HepG2 (cell line): ENCODE measurements around the gene RPS5. TPM values are rescaled to one million over a fixed set of nuclear protein-coding genes. Genes with fewer than 3 reads are reported as not detected.

Source experiments
- ATAC-seq: fragments of 200-7000 bp; cut with Tn5 transposase; 3 replicates; pipeline ENCODE4 v1.9.1; 2020; ENCODE audit warnings: mild to moderate bottlenecking, moderate library complexity
- BruUV-seq: library from RNA; stranded (reverse); fragments of 400-500 nt; replicated peaks from 2 replicates; lab custom pipeline; 2021; lab: Mats Ljungman, UMichigan
- CTCF ChIA-PET: fragments of 300-600 bp; formaldehyde crosslinking; extraction: SDS; loops from one replicate; lab custom pipeline; 2021; ENCODE audit warnings: low total read pairs, inconsistent platforms, low intra/inter-chr PET ratio; lab: Yijun Ruan, JAX
- POLR2A ChIA-PET: fragments of 350-600 bp; sonication (Branson Sonifier 250); formaldehyde crosslinking; loops from one replicate; lab custom pipeline; 2020; ENCODE audit warnings: antibody characterized with exemption, inconsistent platforms; lab: Yijun Ruan, JAX
- DNase-seq: peaks from one replicate; pipeline ENCODE4 v3.0.0-alpha.2; 2015; ENCODE audit warnings: low spot score
- FAIRE-seq: peaks from 3 replicates; lab custom pipeline; 2011; peaks lifted over from hg19 to GRCh38; lab: Jason Lieb, UNC
- H2AFZ ChIP-seq: one replicate; pipeline ENCODE4 v1.6.1; 2011; ENCODE audit warnings: low read length, inconsistent platforms
- H3K27ac ChIP-seq: fragments of 300-600 bp; 3 replicates; pipeline ENCODE4 v1.8.0; 2011; ENCODE audit warnings: mixed run types, mild to moderate bottlenecking, mixed read lengths, low read length, inconsistent platforms; ENCODE audit not compliant: insufficient read depth; ENCODE audit errors: extremely low read length
- H3K27me3 ChIP-seq, 2 experiments: fragments of 200-600 bp in 1 of 2; 2 replicates in 1 of 2; 3 replicates in 1 of 2; pipeline versions ENCODE4 v1.6.0 to v1.8.0; 2011; ENCODE audit warnings: low read length in 2 of 2, mild to moderate bottlenecking in 2 of 2, moderate library complexity in 2 of 2, inconsistent platforms in 1 of 2; ENCODE audit not compliant: insufficient read depth in 2 of 2, control insufficient read depth in 1 of 2
- H3K36me3 ChIP-seq, 2 experiments: fragments of 200-600 bp in 1 of 2; replicated peaks in 1 of 2; 2 replicates in 1 of 2; 3 replicates in 1 of 2; pipeline versions ENCODE4 v1.5.1 to v1.8.0; 2011; ENCODE audit warnings: low read length in 2 of 2, inconsistent platforms in 1 of 2; ENCODE audit not compliant: insufficient read depth in 2 of 2, control insufficient read depth in 1 of 2
- H3K4me1 ChIP-seq: 2 replicates; pipeline ENCODE4 v1.5.1; 2012; ENCODE audit warnings: low read length, inconsistent platforms; ENCODE audit not compliant: insufficient read depth
- H3K4me2 ChIP-seq: 2 replicates; pipeline ENCODE4 v1.6.0; 2011; ENCODE audit warnings: low read depth, low read length, inconsistent platforms
- H3K4me3 ChIP-seq, 3 experiments: fragments of 200-600 bp in 1 of 3; sonication (generic), shearing (Covaris generic) in 1 of 3; replicated peaks in 1 of 3; 2 replicates each; pipeline ENCODE4 v1.5.1; 2011 to 2016; ENCODE audit warnings: low read length in 3 of 3, inconsistent platforms in 2 of 3, low read depth in 2 of 3, mild to moderate bottlenecking in 2 of 3, control low read depth in 1 of 3, mixed read lengths in 1 of 3; ENCODE audit not compliant: insufficient read depth in 1 of 3
- H3K79me2 ChIP-seq: one replicate; pipeline ENCODE4 v1.6.1; 2011; ENCODE audit warnings: low read length, inconsistent platforms; ENCODE audit not compliant: insufficient read depth
- H3K9ac ChIP-seq: 2 replicates; pipeline ENCODE4 v1.6.0; 2011; ENCODE audit warnings: mild to moderate bottlenecking, low read depth, low read length, inconsistent platforms; ENCODE audit not compliant: insufficient read depth
- H3K9me3 ChIP-seq: 2 replicates; pipeline ENCODE4 v1.5.1; 2012; ENCODE audit warnings: mild to moderate bottlenecking, low read length
- H4K20me1 ChIP-seq: 2 replicates; pipeline ENCODE4 v1.6.0; 2011; ENCODE audit warnings: inconsistent platforms, mild to moderate bottlenecking, low read length, moderate library complexity; ENCODE audit not compliant: insufficient read depth
- DMAP1 ChIP-seq: IDR thresholded peaks from 2 replicates; pipeline ENCODE4 v1.6.1; 2016
- FOXP1 ChIP-seq, 2 experiments: fragments of 450-650 bp in 1 of 2; IDR thresholded peaks; 2 replicates each; pipeline ENCODE4 v1.6.1; 2017 to 2018; ENCODE audit warnings: antibody characterized with exemption in 1 of 2
- GTF2F1 ChIP-seq: fragments of 150-350 bp; IDR thresholded peaks from 2 replicates; pipeline ENCODE4 v1.6.1; 2014; ENCODE audit warnings: low read length
- GZF1 ChIP-seq: sonication (generic); formaldehyde crosslinking; IDR thresholded peaks from 2 replicates; pipeline ENCODE4 v1.5.1; 2020; ENCODE audit warnings: mild to moderate bottlenecking, missing genetic modification reagents
- HMGXB4 ChIP-seq, 2 experiments: sonication (generic) in 1 of 2; formaldehyde crosslinking in 1 of 2; IDR thresholded peaks; 2 replicates each; pipeline versions ENCODE4 v1.4.0 to v1.6.1; 2018 to 2020; ENCODE audit warnings: missing genetic modification reagents in 2 of 2, borderline replicate concordance in 1 of 2, low read depth in 1 of 2, mild to moderate bottlenecking in 1 of 2, missing biosample characterization in 1 of 2
- HNRNPH1 ChIP-seq: fragments of 200-400 bp; formaldehyde crosslinking; optimal IDR thresholded peaks from 2 replicates; pipeline ENCODE3; 2017; ENCODE audit warnings: mild to moderate bottlenecking, low read depth, low read length
- HNRNPL ChIP-seq: fragments of 200-400 bp; formaldehyde crosslinking; IDR thresholded peaks from 2 replicates; pipeline ENCODE4 v1.6.1; 2017; ENCODE audit warnings: mild to moderate bottlenecking, low read depth, low read length
- MXD4 ChIP-seq: IDR thresholded peaks from 2 replicates; pipeline ENCODE4 v1.6.1; 2016; ENCODE audit warnings: mild to moderate bottlenecking, missing biosample characterization, missing genetic modification reagents
- PITX1 ChIP-seq: sonication (generic); formaldehyde crosslinking; IDR thresholded peaks from 2 replicates; pipeline ENCODE4 v1.5.1; 2020; ENCODE audit warnings: mild to moderate bottlenecking, missing genetic modification reagents
- PPARG ChIP-seq: conservative IDR thresholded peaks from 2 replicates; pipeline ENCODE4 v1.6.1; 2016; ENCODE audit warnings: missing biosample characterization, missing genetic modification reagents
- RBFOX2 ChIP-seq: fragments of 200-400 bp; formaldehyde crosslinking; IDR thresholded peaks from 2 replicates; pipeline ENCODE4 v1.6.1; 2017; ENCODE audit warnings: low read depth, mild to moderate bottlenecking, low read length
- RELA ChIP-seq: sonication (generic); formaldehyde crosslinking; IDR thresholded peaks from 2 replicates; pipeline ENCODE4 v1.4.0; 2020; ENCODE audit warnings: missing genetic modification reagents
- REST ChIP-seq, 2 experiments: IDR thresholded peaks; 2 replicates each; pipeline ENCODE4 v1.6.1; 2011 to 2012; ENCODE audit warnings: low read length in 2 of 2, borderline replicate concordance in 1 of 2, low read depth in 1 of 2, mild to moderate bottlenecking in 1 of 2, moderate library complexity in 1 of 2
- SIN3B ChIP-seq: fragments of 150-350 bp; IDR thresholded peaks from 2 replicates; pipeline ENCODE4 v1.6.1; 2014; ENCODE audit warnings: low read length
- SOX6 ChIP-seq, 2 experiments: fragments of 450-650 bp in 1 of 2; sonication (generic) in 1 of 2; formaldehyde crosslinking in 1 of 2; IDR thresholded peaks; 2 replicates each; pipeline versions ENCODE4 v1.4.0 to v1.6.1; 2017 to 2020; ENCODE audit warnings: antibody characterized with exemption in 1 of 2, mild to moderate bottlenecking in 1 of 2, missing genetic modification reagents in 1 of 2
- ZBTB42 ChIP-seq: sonication (generic); formaldehyde crosslinking; IDR thresholded peaks from 2 replicates; pipeline ENCODE4 v1.5.0; 2020; ENCODE audit warnings: mild to moderate bottlenecking, missing genetic modification reagents
- ZFX ChIP-seq: sonication (generic); formaldehyde crosslinking; IDR thresholded peaks from 2 replicates; pipeline ENCODE4 v1.4.0; 2020; ENCODE audit warnings: mild to moderate bottlenecking, low read depth, missing genetic modification reagents, moderate library complexity
- ZNF501 ChIP-seq: sonication (generic); formaldehyde crosslinking; IDR thresholded peaks from 2 replicates; pipeline ENCODE4 v1.5.1; 2020; ENCODE audit warnings: mild to moderate bottlenecking, moderate library complexity, missing genetic modification reagents
- WGBS: methylation state at CpG from one replicate; pipeline ENCODE4 v1.1.6; 2017; ENCODE audit warnings: low lambda C conversion rate; 5-methylcytosine and 5-hydroxymethylcytosine counted together
- in situ Hi-C: cut with HindIII; loops from 2 replicates; pipeline ENCODE4 v1.10.0; 2017; ENCODE audit warnings: low pct_unique_long_range_greater_than_20kb; ENCODE audit not compliant: extremely low pct_ligation_motif_present
- intact Hi-C: fragments of 100-400 bp; cut with micrococcal nuclease; formaldehyde crosslinking; loops from one replicate; pipeline ENCODE4 v1.10.0; 2022; ENCODE audit not compliant: unreplicated experiment
- polyA plus RNA-seq, 8 experiments: library from polyadenylated mRNA; depleted of rRNA in 3 of 8; stranded (reverse) in 7 of 8; unstranded in 1 of 8; fragments of >200 nt; fragmentation: Illumina TruSeq in 4 of 8; extraction: Trizol in 4 of 8; gene quantifications; 2 replicates each; pipeline versions ENCODE4 v1.2.1 to v1.2.3, GENCODE V29; 2011 to 2016; ENCODE audit warnings: low read depth in 4 of 8, missing spikeins in 1 of 8, mixed read lengths in 1 of 8; ENCODE audit not compliant: insufficient read depth in 1 of 8
- total RNA-seq, 5 experiments: library from RNA; depleted of rRNA; stranded (reverse); fragments of >200 nt; fragmentation: Illumina TruSeq; extraction: Trizol; gene quantifications; 2 replicates each; pipeline ENCODE4 v1.2.3, GENCODE V29; 2016; ENCODE audit warnings: low read depth in 1 of 5

The RPS5 gene
- total and polyA plus RNA-seq, 2 of the 13 experiments (the other 11 are each of a cell fraction or from before 2014, with no cell fraction given), result 1,544 to 4,408 TPM

- in situ Hi-C loops (no loop called here), intact Hi-C loops (no loop called here)
- WGBS, result 8% methylated on average over 16 of the region's 26 CpGs
- BruUV-seq, result TSS peak; percentile 58
- Histone ChIP-seq H3K9ac (peak within 1 kb of the TSS; percentile 62), H3K9me3 (no peaks in the 10 kb centered on the region), H3K79me2 (no peaks in the 10 kb centered on the region), H3K36me3 (no peaks in the 10 kb centered on the region), H2AFZ (no peak within 1 kb of the TSS), H3K4me2 (peak within 1 kb of the TSS; percentile 93), H3K4me3 (peak within 1 kb of the TSS; percentile 50 to 71 (median 68); a peak in 5 of 6 replicates), H3K4me1 (peaks cover 48% of the 10 kb centered on the region), H3K27ac (peak within 1 kb of the TSS; percentile 55), H4K20me1 (no peaks in the 10 kb centered on the region), H3K27me3 (no peaks in the 10 kb centered on the region)
- FAIRE-seq (no peak), DNase-seq (no peak), ATAC-seq (peak; percentile 76)
- ChIA-PET POLR2A (interaction anchor here (0.7 to 1.8 kb wide), 8 partner anchors 9 to 54 kb away, joined by 3 to 23 read pairs (median 4); partner anchors contain the start of genes ZNF497 and ZSCAN22), CTCF (no interaction called here)
- TF ChIP-seq FOXP1 (IDR thresholded peaks at IDR 0.05) (no peak), FOXP1 (CRISPR knock-in tag; IDR thresholded peaks at IDR 0.05) (peak; percentile 44; the same call in 1 of the 2 replicates), DMAP1 (peak; percentile 55; the same call in 1 of the 2 replicates), PITX1 (peak; percentile 42; the same call in 1 of the 2 replicates), RBFOX2 (peak; percentile 18; the same call in 1 of the 2 replicates), HMGXB4 (CRISPR knock-in tag; IDR thresholded peaks at IDR 0.05; ENCODE audit: borderline replicate concordance in 1 of 2, low read depth in 1 of 2) (0 out of 4 replicates have a peak, but pooled peaks of 1 of the 2 experiments have one; percentile 1), ZNF501 (CRISPR knock-in tag) (0 out of 2 replicates have a peak, but pooled peaks have one; percentile 12), RELA (CRISPR knock-in tag) (no peak), ZBTB42 (CRISPR knock-in tag) (no peak), GTF2F1 (no peak), REST (IDR thresholded peaks at IDR 0.05; ENCODE audit: borderline replicate concordance in 1 of 2, low read depth in 1 of 2, low read length in 2 of 2) (0 out of 4 replicates have a peak, but pooled peaks of 1 of the 2 experiments have one; percentile 17), SOX6 (IDR thresholded peaks at IDR 0.05) (no peak), SOX6 (CRISPR knock-in tag; IDR thresholded peaks at IDR 0.05) (peak; percentile 72), GZF1 (CRISPR knock-in tag) (no peak), HNRNPH1 (no peak), ZFX (CRISPR knock-in tag) (peak; percentile 56; the same call in 1 of the 2 replicates), MXD4 (CRISPR knock-in tag) (peak; percentile 25; the same call in 1 of the 2 replicates), HNRNPL (0 out of 2 replicates have a peak, but pooled peaks have one; percentile 17), PPARG (CRISPR knock-in tag) (peak; percentile 69), SIN3B (no peak)
Observed at GRCh38 chr19:58352760-58353671, 34.1 kb upstream of the RPS5 start, which contains the start of gene A1BG. TSS of gene A1BG (minus strand) at chr19:58353492. CDS start at chr19:58353437, 55 bp downstream.
